Activated CD8-positive, alpha-beta memory T cell treated with anti-CD3 and anti-CD28 coated beads, Interleukin-2, amount 50 U/mL, for 1 hour (primary cell): ENCODE measurements around the gene CYP27B1.

ENCODE experiments used
- DNase-seq: peaks from one replicate; pipeline ENCODE4 v3.0.0-alpha.2; 2020; ENCODE audit errors: extremely low read depth

The CYP27B1 gene

GRCh38 chr12:57751788-57752667, 14.8 kb downstream of the CYP27B1 start, which contains the start of gene CDK4:
TSS of gene CDK4 (minus strand) at chr12:57752310. CDS start at chr12:57751717, 593 bp downstream.
- DNase-seq = peak; percentile 95

- no peak for DNase-seq
Measured at GRCh38 chr12:57751432-57751787, 15.5 kb downstream of the CYP27B1 start.

- no peak for DNase-seq
Measured at GRCh38 chr12:57750561-57751431, 16.1 kb downstream of the CYP27B1 start.

GRCh38 chr12:57749061-57749460, 17.8 kb downstream of the CYP27B1 start:
- no peak for DNase-seq

- DNase-seq = no peak
Measured at GRCh38 chr12:57746025-57746424, 20.9 kb downstream of the CYP27B1 start.

GRCh38 chr12:57745485-57745881, 21.4 kb downstream of the CYP27B1 start:
- no peak for DNase-seq

GRCh38 chr12:57744777-57745484, 21.9 kb downstream of the CYP27B1 start, which contains the start of gene TSPAN31:
TSS of gene TSPAN31 (plus strand) at chr12:57745039. CDS start at chr12:57745155, 116 bp downstream.
- DNase-seq = peak; percentile 95

- DNase-seq = no peak
Measured at GRCh38 chr12:57744194-57744776, 22.6 kb downstream of the CYP27B1 start.

- no peak for DNase-seq
Measured at GRCh38 chr12:57743769-57744168, 23.1 kb downstream of the CYP27B1 start.

- DNase-seq = no peak
Measured at GRCh38 chr12:57741844-57742738, 24.8 kb downstream of the CYP27B1 start.

- DNase-seq = no peak
Measured at GRCh38 chr12:57741413-57741789, 25.5 kb downstream of the CYP27B1 start.

GRCh38 chr12:57740656-57741412, 26.0 kb downstream of the CYP27B1 start:
- DNase-seq = peak; percentile 55

- no peak for DNase-seq
Measured at GRCh38 chr12:57739914-57740538, 26.9 kb downstream of the CYP27B1 start.

GRCh38 chr12:57739387-57739786, 27.5 kb downstream of the CYP27B1 start:
- DNase-seq = no peak

- DNase-seq = no peak
Measured at GRCh38 chr12:57738661-57739237, 28.1 kb downstream of the CYP27B1 start, which contains the start of gene AGAP2. TSS of gene AGAP2 (minus strand) at chr12:57738742. CDS start at chr12:57738246, 496 bp downstream.

GRCh38 chr12:57737467-57738460, 29.1 kb downstream of the CYP27B1 start:
- DNase-seq = no peak

- no peak for DNase-seq
Measured at GRCh38 chr12:57736741-57737466, 30.0 kb downstream of the CYP27B1 start.
